Panc1 (cell line): ENCODE results near the gene UBXN2A.

ENCODE experiments used
- CTCF ChIP-seq: fragments of 450-650 bp; IDR thresholded peaks from 2 replicates; pipeline ENCODE4 v1.5.1; 2017; ENCODE audit warnings: mild to moderate bottlenecking
- POLR2AphosphoS5 ChIP-seq: IDR thresholded peaks from 2 replicates; pipeline ENCODE4 v1.6.1; 2012; ENCODE audit warnings: mild to moderate bottlenecking, low read depth, low read length, moderate library complexity
- REST ChIP-seq, 2 experiments: IDR thresholded peaks; 2 replicates each; pipeline ENCODE4 v1.6.1; 2011 to 2012; ENCODE audit warnings: low read depth in 2 of 2, control low read depth in 1 of 2, low read length in 1 of 2, mild to moderate bottlenecking in 1 of 2, moderate library complexity in 1 of 2; ENCODE audit not compliant: insufficient read depth in 1 of 2
- SIN3A ChIP-seq: IDR thresholded peaks from 2 replicates; pipeline ENCODE4 v1.6.1; 2012; ENCODE audit warnings: low read depth, mild to moderate bottlenecking, low read length, moderate library complexity, borderline replicate concordance; ENCODE audit not compliant: insufficient read depth
- TCF7L2 ChIP-seq: IDR thresholded peaks from 2 replicates; pipeline ENCODE4 v1.6.1; 2011; ENCODE audit warnings: mild to moderate bottlenecking, low read depth, low read length, inconsistent platforms

- no peak for TF ChIP-seq CTCF
- no peak for TF ChIP-seq POLR2AphosphoS5
- no peak for TF ChIP-seq SIN3A
- TF ChIP-seq REST (IDR thresholded peaks at IDR 0.05; ENCODE audit: insufficient read depth in 1 of 2, low read depth in 2 of 2, low read length in 1 of 2), result no peak
- TF ChIP-seq TCF7L2, result no peak
These were observed 15.5 kb upstream of the UBXN2A start for GRCh38 chr2:23924589-23925359.
